OCI-LY7 (cell line): ENCODE data around the gene CCNE1. TPM values are rescaled to one million over a fixed set of nuclear protein-coding genes. Genes with fewer than 3 reads are reported as not detected.

Experiments used
- BruUV-seq: library from RNA; stranded (reverse); fragments of 400-500 nt; replicated peaks from 2 replicates; lab custom pipeline; 2021; lab: Mats Ljungman, UMichigan
- CTCF ChIA-PET: fragments of 300-600 bp; sonication (Branson Sonifier 250); formaldehyde crosslinking; loops from one replicate; lab custom pipeline; 2022; ENCODE audit warnings: antibody characterized with exemption; ENCODE audit not compliant: unreplicated experiment; lab: Charles Lee
- POLR2A ChIA-PET: fragments of 300-600 bp; sonication (Branson Sonifier 250); formaldehyde crosslinking; loops from one replicate; lab custom pipeline; 2022; ENCODE audit warnings: antibody characterized with exemption; lab: Charles Lee
- DNase-seq: peaks from one replicate; pipeline ENCODE4 v3.0.0-alpha.2; 2015; ENCODE audit warnings: low spot score
- H2AFZ ChIP-seq: fragments of 200-600 bp; sonication (generic), shearing (Covaris generic); 2 replicates; pipeline ENCODE4 v1.6.1; 2014; ENCODE audit warnings: mild to moderate bottlenecking, antibody characterized with exemption, low read length, moderate library complexity
- H3K27ac ChIP-seq: fragments of 200-600 bp; sonication (generic); 2 replicates; pipeline ENCODE4 v1.5.1; 2014; ENCODE audit warnings: mixed run types, low read depth, mild to moderate bottlenecking, moderate library complexity, low read length, inconsistent platforms; ENCODE audit not compliant: poor library complexity, severe bottlenecking
- H3K36me3 ChIP-seq: fragments of 200-600 bp; sonication (generic); 2 replicates; pipeline ENCODE4 v1.6.1; 2014; ENCODE audit warnings: mild to moderate bottlenecking, antibody characterized with exemption, low read length, moderate library complexity, mixed read lengths; ENCODE audit not compliant: insufficient read depth
- H3K4me1 ChIP-seq: fragments of 200-600 bp; sonication (generic); 2 replicates; pipeline ENCODE4 v1.5.1; 2014; ENCODE audit warnings: mild to moderate bottlenecking, low read length; ENCODE audit not compliant: insufficient read depth, poor library complexity, severe bottlenecking
- H3K4me2 ChIP-seq: fragments of 200-600 bp; sonication (generic); 2 replicates; pipeline ENCODE4 v1.6.1; 2014; ENCODE audit warnings: mild to moderate bottlenecking, low read length
- H3K4me3 ChIP-seq: fragments of 200-600 bp; sonication (generic); 2 replicates; pipeline ENCODE4 v1.5.1; 2014; ENCODE audit warnings: mild to moderate bottlenecking, low read depth, low read length; ENCODE audit not compliant: poor library complexity, severe bottlenecking
- H3K79me2 ChIP-seq: fragments of 200-600 bp; sonication (generic); 2 replicates; pipeline ENCODE4 v1.6.1; 2016; ENCODE audit warnings: low read depth, mild to moderate bottlenecking, low read length, moderate library complexity, mixed read lengths; ENCODE audit not compliant: insufficient read depth
- H3K9me2 ChIP-seq: fragments of 200-600 bp; sonication (generic); 2 replicates; pipeline ENCODE4 v1.6.1; 2016; ENCODE audit warnings: mild to moderate bottlenecking, low read length, mixed read lengths; ENCODE audit not compliant: insufficient read depth
- H3K9me3 ChIP-seq: fragments of 200-600 bp; sonication (generic); 2 replicates; pipeline ENCODE4 v1.6.1; 2014; ENCODE audit warnings: mild to moderate bottlenecking, mixed run types, low read length, mixed read lengths
- H4K20me1 ChIP-seq: fragments of 200-600 bp; sonication (generic); 2 replicates; pipeline ENCODE4 v1.6.1; 2014; ENCODE audit warnings: mild to moderate bottlenecking, antibody characterized with exemption, low read length, moderate library complexity, mixed read lengths; ENCODE audit not compliant: insufficient read depth
- CTCF ChIP-seq: fragments of 200-600 bp; sonication (generic); conservative IDR thresholded peaks from 2 replicates; pipeline ENCODE4 v1.5.1; 2014; ENCODE audit warnings: mild to moderate bottlenecking, antibody characterized with exemption, low read length, moderate library complexity, mixed read lengths
- EZH2phosphoT487 ChIP-seq: fragments of 200-600 bp; sonication (generic); IDR thresholded peaks from 2 replicates; pipeline ENCODE4 v1.6.1; 2018; ENCODE audit warnings: low read depth, borderline replicate concordance, mild to moderate bottlenecking, mixed run types, antibody characterized with exemption, low read length, moderate library complexity, mixed read lengths
- intact Hi-C: fragments of 100-400 bp; cut with micrococcal nuclease; formaldehyde crosslinking; loops from one replicate; pipeline ENCODE4 v1.10.0; 2022; ENCODE audit not compliant: unreplicated experiment
- total RNA-seq, 2 experiments: library from RNA; depleted of rRNA in 1 of 2; stranded (reverse); fragments of >200 nt in 1 of 2; shearing (Covaris generic) in 1 of 2; gene quantifications; 2 replicates each; pipeline ENCODE4 v1.2.3, GENCODE V29; 2014 to 2022

Gene CCNE1
- total RNA-seq, 2 experiments from 2014 or later: 23.2 to 36.1 TPM

- no peak overlapping the region for H3K4me3 ChIP-seq
- no peaks in the 10 kb centered on the region for H3K9me3 ChIP-seq
- peaks cover 31% of the 10 kb centered on the region for H3K4me1 ChIP-seq
- intact Hi-C loops: no loop called here
- TF ChIP-seq EZH2phosphoT487: no peak
- TF ChIP-seq CTCF: no peak
- H3K4me2 ChIP-seq: no peak overlapping the region
- BruUV-seq: no TSS peak
- POLR2A ChIA-PET: interaction anchor here (1.3 kb wide), 1 partner anchor 18 kb away, joined by 4 read pairs; no protein-coding TSS in a partner anchor
- no peak for DNase-seq
- no peaks in the 10 kb centered on the region for H3K9me2 ChIP-seq
- H3K27ac ChIP-seq: no peak overlapping the region
- no peaks in the 10 kb centered on the region for H4K20me1 ChIP-seq
- no peaks in the 10 kb centered on the region for H3K79me2 ChIP-seq
- H2AFZ ChIP-seq: no peak overlapping the region
- H3K36me3 ChIP-seq: no peaks in the 10 kb centered on the region
- CTCF ChIA-PET: no interaction called here
Observed at GRCh38 chr19:29840066-29840950, 28.5 kb downstream of the CCNE1 start.

DNA sequence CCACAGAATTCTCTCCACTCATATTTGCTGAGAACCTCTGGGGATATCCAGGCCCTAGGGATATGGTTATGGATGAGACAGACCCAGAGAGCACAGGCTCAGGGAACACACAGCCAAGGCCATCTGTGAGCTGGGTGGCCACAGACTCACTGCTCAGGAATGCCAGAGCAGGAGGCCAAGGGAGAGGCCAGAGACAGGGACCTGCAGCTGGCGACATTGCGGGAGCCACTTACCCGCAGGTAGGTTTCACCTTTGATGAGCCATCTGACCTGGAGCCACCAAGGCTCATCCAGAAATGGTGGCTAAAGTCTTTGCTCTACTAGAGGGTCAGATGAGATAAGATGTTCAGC, 29.4 kb downstream of the CCNE1 start:
- Histone ChIP-seq H3K4me2 (no peak overlapping the region), H3K36me3 (no peaks in the 10 kb centered on the region), H3K4me3 (no peak overlapping the region), H3K79me2 (no peaks in the 10 kb centered on the region), H3K9me3 (no peaks in the 10 kb centered on the region), H2AFZ (peak overlapping the region; percentile 47; the same call in 1 of the 2 replicates), H3K4me1 (peaks cover 39% of the 10 kb centered on the region), H4K20me1 (no peaks in the 10 kb centered on the region), H3K9me2 (no peaks in the 10 kb centered on the region), H3K27ac (no peak overlapping the region)
- no TSS peak for BruUV-seq
- intact Hi-C loops: no loop called here
- CTCF ChIA-PET: no interaction called here
- no peak for TF ChIP-seq EZH2phosphoT487
- TF ChIP-seq CTCF: no peak
- no peak for DNase-seq
- POLR2A ChIA-PET: no interaction called here
